ENCODE measurements around the gene FBLN2. TPM values are rescaled to one million over a fixed set of nuclear protein-coding genes. Genes with fewer than 3 reads are reported as not detected.

The FBLN2 gene
- total and polyA plus RNA-seq, 3 experiments from 2014 or later = 0.09 to 3.2 (median 0.18) TPM

DNA sequence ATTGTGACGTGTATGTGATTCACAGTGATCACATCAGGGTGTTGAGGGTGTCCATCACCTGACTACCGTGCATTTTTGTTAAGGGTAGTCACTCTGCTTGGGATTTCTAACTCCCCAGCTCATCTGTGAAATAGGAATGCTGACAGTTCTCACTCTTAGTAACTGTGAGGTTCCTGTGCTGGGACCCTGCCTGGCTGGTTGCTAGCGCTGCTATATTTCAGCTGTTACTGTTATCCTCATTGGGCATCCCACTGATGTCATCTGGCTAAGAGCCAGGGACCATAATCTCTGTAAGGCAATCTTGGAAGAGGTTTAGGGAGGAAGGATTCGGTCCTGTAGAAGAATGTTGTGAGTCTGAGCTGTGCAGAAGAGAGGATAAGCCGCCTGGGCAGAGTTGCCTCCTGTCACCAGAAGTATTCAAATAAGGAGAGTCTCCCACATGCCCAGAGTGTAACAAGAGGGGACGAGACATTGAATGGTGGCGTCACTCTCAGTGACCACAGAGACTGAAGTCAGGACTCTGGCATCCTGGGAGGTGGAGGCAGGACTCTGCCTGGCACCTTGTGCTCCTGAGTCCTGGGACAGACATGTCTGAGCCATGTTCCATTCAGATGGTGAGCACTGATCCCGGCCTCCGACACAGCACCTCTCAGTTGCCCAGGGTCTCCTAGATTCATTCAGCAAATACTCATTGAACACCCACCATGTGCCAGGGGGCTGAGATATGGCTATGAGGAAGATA lies 52.2 kb downstream of the FBLN2 start:
- H3K36me3 ChIP-seq (ENCODE audit: insufficient read depth, low read length) = no peaks in the 10 kb centered on the region
- no peaks in the 10 kb centered on the region for H3K4me1 Mint-ChIP-seq
- POLR2A ChIA-PET = no interaction called here
- H3K27ac ChIP-seq (ENCODE audit: low read depth, low read length) = no peak overlapping the region
- CTCF ChIA-PET = interaction anchor here (1.2 kb wide), 1 partner anchor 15 kb away, joined by 3 read pairs; no protein-coding TSS in a partner anchor
- peaks cover 10 to 35% of the 10 kb centered on the region in 2 donors for H3K27me3 Mint-ChIP-seq
- H3K9me3 ChIP-seq (ENCODE audit: low read length) = no peaks in the 10 kb centered on the region
- H3K9me3 Mint-ChIP-seq = no peaks in the 10 kb centered on the region
- no peak for DNase-seq
- H3K36me3 Mint-ChIP-seq = no peaks in the 10 kb centered on the region
- no peaks in the 10 kb centered on the region for H3K4me1 ChIP-seq (ENCODE audit: insufficient read depth, low read length)
- H3K4me3 Mint-ChIP-seq = no peak overlapping the region
- no peaks in the 10 kb centered on the region for H3K27me3 ChIP-seq (ENCODE audit: insufficient read depth, low read length, poor library complexity, severe bottlenecking)
- H3K27ac Mint-ChIP-seq = no peak overlapping the region
- no peak overlapping the region for H3K4me3 ChIP-seq (ENCODE audit: low read length)

DNA sequence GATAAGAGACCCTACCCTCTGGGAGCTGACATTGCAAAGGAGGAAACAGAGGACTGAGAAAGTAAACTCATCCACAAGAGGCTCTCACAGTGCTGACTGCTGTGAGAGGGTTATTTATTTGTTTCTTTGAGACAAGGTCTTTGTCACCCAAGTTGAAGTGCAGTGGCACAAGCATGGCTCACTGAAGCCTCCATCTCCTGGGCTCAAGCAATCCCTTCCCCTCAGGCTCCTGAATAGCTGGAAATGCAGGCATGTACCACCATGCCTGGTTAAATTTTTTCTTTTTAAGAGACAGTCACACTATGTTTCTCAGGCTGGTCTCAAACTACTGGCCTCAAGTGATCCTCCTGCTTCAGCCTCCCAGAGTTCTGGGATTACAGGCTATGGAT lies 52.8 kb downstream of the FBLN2 start:
- Mint-ChIP-seq H3K9me3 (no peaks in the 10 kb centered on the region), H3K4me1 (no peaks in the 10 kb centered on the region), H3K36me3 (no peaks in the 10 kb centered on the region), H3K27me3 (peaks cover 6 to 29% of the 10 kb centered on the region in 2 donors), H3K27ac (no peak overlapping the region), H3K4me3 (no peak overlapping the region)
- Histone ChIP-seq H3K36me3 (ENCODE audit: insufficient read depth, low read length) (no peaks in the 10 kb centered on the region), H3K4me3 (ENCODE audit: low read length) (no peak overlapping the region), H3K4me1 (ENCODE audit: insufficient read depth, low read length) (no peaks in the 10 kb centered on the region), H3K9me3 (ENCODE audit: low read length) (no peaks in the 10 kb centered on the region), H3K27ac (ENCODE audit: low read depth, low read length) (no peak overlapping the region), H3K27me3 (ENCODE audit: insufficient read depth, low read length, poor library complexity, severe bottlenecking) (no peaks in the 10 kb centered on the region)
- DNase-seq = no peak
- POLR2A ChIA-PET = no interaction called here
- CTCF ChIA-PET = interaction anchor here (1.2 kb wide), 1 partner anchor 15 kb away, joined by 3 read pairs; no protein-coding TSS in a partner anchor

DNA sequence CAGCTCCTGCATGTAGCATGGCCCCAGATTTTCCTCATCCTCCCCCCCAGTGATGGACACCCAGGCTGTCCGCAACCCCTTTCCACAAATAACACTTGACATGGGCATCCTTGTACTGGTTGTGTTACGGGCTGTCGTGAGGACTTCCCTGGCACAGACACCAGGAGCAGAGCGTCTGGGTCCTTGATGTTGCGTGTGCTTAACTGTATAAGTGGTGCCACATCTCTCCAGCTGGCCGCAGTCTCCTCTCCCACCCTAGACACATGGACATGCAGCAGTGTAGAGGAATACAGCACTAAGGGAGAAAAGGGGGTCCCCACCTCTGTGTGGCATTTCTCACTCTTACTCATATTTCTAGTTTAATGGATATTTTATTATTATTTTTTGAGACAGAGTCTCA lies 56.6 kb downstream of the FBLN2 start:
- no peaks in the 10 kb centered on the region for H3K4me1 Mint-ChIP-seq
- Histone ChIP-seq H3K27me3 (ENCODE audit: insufficient read depth, low read length, poor library complexity, severe bottlenecking) (no peaks in the 10 kb centered on the region), H3K4me3 (ENCODE audit: low read length) (no peak overlapping the region), H3K4me1 (ENCODE audit: insufficient read depth, low read length) (no peaks in the 10 kb centered on the region), H3K9me3 (ENCODE audit: low read length) (no peaks in the 10 kb centered on the region), H3K27ac (ENCODE audit: low read depth, low read length) (no peak overlapping the region), H3K36me3 (ENCODE audit: insufficient read depth, low read length) (no peaks in the 10 kb centered on the region)
- H3K36me3 Mint-ChIP-seq = no peaks in the 10 kb centered on the region
- ChIA-PET CTCF (no interaction called here), POLR2A (no interaction called here)
- H3K9me3 Mint-ChIP-seq = no peaks in the 10 kb centered on the region
- no peak overlapping the region for H3K4me3 Mint-ChIP-seq
- H3K27ac Mint-ChIP-seq = no peak overlapping the region
- no peak for DNase-seq
- peaks cover 6 to 27% of the 10 kb centered on the region in 2 donors for H3K27me3 Mint-ChIP-seq

DNA sequence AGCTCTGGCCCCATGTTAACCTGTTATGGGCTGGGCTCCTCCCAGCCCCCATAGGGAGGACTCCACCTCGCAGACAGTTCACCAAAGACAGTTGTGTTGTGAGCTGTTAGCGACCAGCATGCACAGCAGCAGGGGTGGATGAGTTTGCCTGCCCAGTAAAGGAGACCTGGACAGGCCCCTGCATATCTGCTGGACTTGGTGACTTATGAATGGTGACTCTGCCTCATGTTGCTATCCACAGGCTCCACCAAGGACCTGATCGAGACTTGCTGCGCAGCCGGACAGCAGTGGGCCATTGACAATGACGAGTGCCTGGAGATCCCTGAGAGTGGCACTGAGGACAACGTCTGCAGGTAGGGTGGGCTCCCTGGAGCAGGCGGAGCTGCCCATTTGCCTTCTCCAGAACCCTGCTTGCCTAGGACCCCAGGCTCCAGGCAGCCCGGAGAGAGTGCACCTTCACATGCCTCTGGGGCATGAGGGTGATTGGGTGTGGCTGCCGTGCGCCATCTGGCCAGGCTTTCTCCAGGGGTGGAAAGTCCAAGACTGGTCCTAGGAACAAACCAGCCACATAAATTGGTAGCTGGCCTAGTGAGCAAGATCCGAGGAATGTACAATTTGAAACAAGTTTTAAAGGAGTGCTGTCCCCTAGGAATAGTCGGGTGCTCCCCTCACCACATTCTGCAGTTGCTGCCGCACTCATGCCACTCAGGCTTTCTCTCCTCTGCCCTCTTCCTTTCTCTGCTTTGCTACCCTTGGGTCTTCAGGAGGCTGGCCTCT lies 59.1 kb downstream of the FBLN2 start:
- ChIA-PET CTCF (no interaction called here), POLR2A (no interaction called here)

DNA sequence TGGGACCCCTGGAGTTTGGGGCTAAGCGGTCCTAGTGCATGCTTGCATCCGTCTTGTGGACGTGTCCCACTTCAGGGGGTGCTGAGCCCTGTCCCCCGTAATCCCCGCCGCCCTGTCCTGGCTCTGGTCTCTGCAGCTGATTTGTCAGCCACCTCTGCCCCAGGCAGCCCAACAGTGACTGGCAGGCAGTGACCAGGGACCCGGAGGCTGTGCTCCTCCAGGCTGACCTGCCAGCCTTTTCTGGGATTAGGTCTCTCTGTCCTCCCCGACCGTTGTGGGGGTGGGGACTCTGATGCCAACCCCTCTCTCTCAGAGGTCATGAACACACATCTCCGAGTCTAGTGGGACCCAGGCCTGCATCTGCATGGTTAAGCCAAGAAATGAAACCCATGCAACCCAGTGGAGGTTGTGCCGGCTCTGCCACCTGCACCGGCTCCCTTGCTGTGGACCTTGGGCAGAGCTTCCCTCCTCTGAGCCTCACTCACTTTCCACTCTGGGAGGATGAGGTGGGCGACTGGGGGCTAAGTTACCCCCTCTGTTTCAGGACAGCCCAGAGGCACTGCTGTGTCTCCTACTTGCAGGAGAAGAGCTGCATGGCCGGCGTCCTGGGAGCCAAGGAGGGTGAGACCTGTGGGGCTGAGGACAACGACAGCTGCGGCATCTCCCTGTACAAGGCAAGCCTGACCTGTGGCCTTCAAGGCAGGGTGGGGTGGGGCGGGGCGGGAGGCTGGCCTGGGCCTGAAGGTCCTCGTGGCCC lies 60.2 kb downstream of the FBLN2 start:
- Mint-ChIP-seq H3K4me3 (no peak overlapping the region), H3K4me1 (no peaks in the 10 kb centered on the region), H3K27ac (peak overlapping the region in 1 of 8 donors; percentile 23), H3K36me3 (no peaks in the 10 kb centered on the region), H3K9me3 (peaks cover 0 to 4% (median 0%) of the 10 kb centered on the region in 5 donors), H3K27me3 (peaks cover 6 to 33% of the 10 kb centered on the region in 2 donors)
- Histone ChIP-seq H3K4me1 (ENCODE audit: insufficient read depth, low read length) (no peaks in the 10 kb centered on the region), H3K9me3 (ENCODE audit: low read length) (no peaks in the 10 kb centered on the region), H3K27me3 (ENCODE audit: insufficient read depth, low read length, poor library complexity, severe bottlenecking) (no peaks in the 10 kb centered on the region), H3K36me3 (ENCODE audit: insufficient read depth, low read length) (no peaks in the 10 kb centered on the region), H3K27ac (ENCODE audit: low read depth, low read length) (no peak overlapping the region), H3K4me3 (ENCODE audit: low read length) (no peak overlapping the region)
- ChIA-PET POLR2A (no interaction called here), CTCF (no interaction called here)
- DNase-seq = peak in 1 of 5 donors; percentile 31

More for the DNA sequence above, 59.1 kb downstream of the FBLN2 start:
- Histone ChIP-seq H3K27me3 (ENCODE audit: insufficient read depth, low read length, poor library complexity, severe bottlenecking) (no peaks in the 10 kb centered on the region), H3K27ac (ENCODE audit: low read depth, low read length) (no peak overlapping the region), H3K36me3 (ENCODE audit: insufficient read depth, low read length) (no peaks in the 10 kb centered on the region), H3K4me1 (ENCODE audit: insufficient read depth, low read length) (no peaks in the 10 kb centered on the region), H3K9me3 (ENCODE audit: low read length) (no peaks in the 10 kb centered on the region), H3K4me3 (ENCODE audit: low read length) (no peak overlapping the region)
- Mint-ChIP-seq H3K27me3 (peaks cover 6 to 33% of the 10 kb centered on the region in 2 donors), H3K4me1 (no peaks in the 10 kb centered on the region), H3K27ac (no peak overlapping the region), H3K4me3 (no peak overlapping the region), H3K9me3 (peaks cover 0 to 1% (median 0%) of the 10 kb centered on the region in 5 donors), H3K36me3 (no peaks in the 10 kb centered on the region)
- no peak for DNase-seq

DNA sequence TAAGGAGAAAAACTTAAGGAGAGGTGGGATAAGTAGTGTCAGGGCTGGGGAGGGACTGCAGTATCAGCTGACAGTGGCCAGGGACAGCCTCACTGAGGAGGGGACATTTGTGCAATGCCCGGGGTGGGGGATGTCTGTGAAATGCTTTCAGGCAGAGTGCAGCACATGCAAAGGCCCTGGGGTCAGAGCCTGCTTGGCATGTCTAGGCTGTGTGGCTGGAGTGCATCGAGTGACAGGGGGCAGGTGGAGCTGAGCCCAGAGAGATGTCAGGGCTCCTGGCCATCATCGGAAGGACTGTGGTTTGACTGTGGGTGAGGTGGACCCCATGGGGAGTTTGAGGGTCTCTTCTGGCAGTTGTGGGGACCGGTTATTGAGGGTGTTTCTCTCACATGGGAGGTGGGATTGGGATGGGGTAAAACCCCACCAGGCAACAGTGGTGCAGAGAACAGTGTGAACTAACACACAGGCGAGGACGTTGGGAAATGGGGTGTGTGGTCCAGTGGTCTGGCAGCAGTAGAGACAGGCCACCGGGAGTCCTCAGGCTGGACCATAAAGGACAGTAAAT lies 61.2 kb downstream of the FBLN2 start:
- H3K36me3 ChIP-seq (ENCODE audit: insufficient read depth, low read length) = no peaks in the 10 kb centered on the region
- H3K27me3 ChIP-seq (ENCODE audit: insufficient read depth, low read length, poor library complexity, severe bottlenecking) = no peaks in the 10 kb centered on the region
- ChIA-PET CTCF (no interaction called here), POLR2A (no interaction called here)
- H3K27me3 Mint-ChIP-seq = peaks cover 6 to 30% of the 10 kb centered on the region in 2 donors
- no peak overlapping the region for H3K4me3 ChIP-seq (ENCODE audit: low read length)
- H3K27ac Mint-ChIP-seq = no peak overlapping the region
- H3K4me1 Mint-ChIP-seq = no peaks in the 10 kb centered on the region
- H3K9me3 Mint-ChIP-seq = peaks cover 0 to 4% (median 0%) of the 10 kb centered on the region in 5 donors
- peak in 1 of 5 donors; percentile 44 for DNase-seq
- H3K4me3 Mint-ChIP-seq = no peak overlapping the region
- no peaks in the 10 kb centered on the region for H3K9me3 ChIP-seq (ENCODE audit: low read length)
- no peak overlapping the region for H3K27ac ChIP-seq (ENCODE audit: low read depth, low read length)
- no peaks in the 10 kb centered on the region for H3K36me3 Mint-ChIP-seq
- no peaks in the 10 kb centered on the region for H3K4me1 ChIP-seq (ENCODE audit: insufficient read depth, low read length)

DNA sequence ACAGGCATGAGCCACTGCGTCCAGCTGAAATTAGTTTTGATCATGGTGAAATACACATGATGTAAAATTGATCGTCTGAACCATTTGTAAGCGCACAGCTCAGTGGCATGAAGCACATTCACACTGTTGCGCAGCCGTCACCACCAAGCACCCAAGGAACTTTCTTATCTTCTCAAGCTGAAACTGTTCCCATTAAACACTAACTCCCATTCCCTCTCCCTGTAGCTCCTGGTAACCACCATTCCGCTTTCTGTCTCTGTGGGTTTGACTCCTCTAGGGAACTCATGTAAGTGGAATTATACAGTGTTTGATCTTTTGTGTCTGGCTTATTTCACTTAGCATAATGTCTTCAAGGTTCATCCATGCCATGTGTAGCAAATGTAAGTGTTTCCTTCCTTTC lies 62.3 kb downstream of the FBLN2 start:
- Histone ChIP-seq H3K36me3 (ENCODE audit: insufficient read depth, low read length) (no peaks in the 10 kb centered on the region), H3K27me3 (ENCODE audit: insufficient read depth, low read length, poor library complexity, severe bottlenecking) (no peaks in the 10 kb centered on the region), H3K4me3 (ENCODE audit: low read length) (no peak overlapping the region), H3K4me1 (ENCODE audit: insufficient read depth, low read length) (no peaks in the 10 kb centered on the region), H3K9me3 (ENCODE audit: low read length) (no peaks in the 10 kb centered on the region), H3K27ac (ENCODE audit: low read depth, low read length) (no peak overlapping the region)
- POLR2A ChIA-PET = no interaction called here
- CTCF ChIA-PET = interaction anchor here (1.0 kb wide), 1 partner anchor 37 kb away, joined by 3 read pairs; no protein-coding TSS in a partner anchor
- peaks cover 6 to 25% of the 10 kb centered on the region in 2 donors for H3K27me3 Mint-ChIP-seq
- H3K27ac Mint-ChIP-seq = no peak overlapping the region
- peaks cover 0 to 4% (median 1%) of the 10 kb centered on the region in 5 donors for H3K9me3 Mint-ChIP-seq
- H3K4me3 Mint-ChIP-seq = no peak overlapping the region
- no peaks in the 10 kb centered on the region for H3K36me3 Mint-ChIP-seq
- no peaks in the 10 kb centered on the region for H3K4me1 Mint-ChIP-seq
- peak in 1 of 5 donors; percentile 30 for DNase-seq

All from CD8-positive, alpha-beta memory T cell (primary cell).